Measurements from ENCODE around the gene ADCY5.

DNA sequence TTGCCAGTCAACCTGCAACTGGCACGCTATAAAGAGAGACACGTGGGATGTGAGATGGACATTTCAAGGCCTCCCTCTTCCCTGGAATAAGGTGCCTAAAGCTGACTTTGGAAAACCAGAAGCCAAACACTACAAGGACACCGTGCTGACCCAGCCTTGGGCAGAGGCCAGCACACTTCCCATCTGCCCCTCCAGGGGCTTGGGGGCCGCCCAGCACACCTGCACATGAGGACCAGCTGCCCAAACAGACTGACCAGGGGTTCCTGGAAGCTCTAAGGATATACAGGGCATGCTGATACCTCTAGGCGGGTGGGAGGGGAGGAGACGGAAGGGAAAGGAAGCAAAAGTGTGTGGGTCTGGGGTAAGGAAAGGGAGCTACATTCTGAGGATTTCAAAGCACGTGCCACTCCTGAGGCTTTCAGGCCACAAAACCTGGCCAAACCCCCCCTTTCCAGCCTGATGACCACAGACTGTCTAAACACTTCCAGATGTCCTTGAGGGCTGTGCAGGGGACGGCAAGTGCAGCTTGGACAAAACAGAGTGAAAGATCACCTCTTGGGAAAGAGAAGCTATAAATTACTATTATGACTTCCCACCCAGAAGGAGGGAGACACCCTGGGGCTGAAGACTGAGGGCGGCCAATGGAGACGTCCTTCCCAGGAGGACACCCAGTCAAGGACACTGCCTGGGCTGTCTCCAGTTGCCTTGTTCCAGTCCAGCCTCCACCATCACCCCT lies 57.9 kb downstream of the ADCY5 start:
- TF ChIP-seq, protein P1, sequence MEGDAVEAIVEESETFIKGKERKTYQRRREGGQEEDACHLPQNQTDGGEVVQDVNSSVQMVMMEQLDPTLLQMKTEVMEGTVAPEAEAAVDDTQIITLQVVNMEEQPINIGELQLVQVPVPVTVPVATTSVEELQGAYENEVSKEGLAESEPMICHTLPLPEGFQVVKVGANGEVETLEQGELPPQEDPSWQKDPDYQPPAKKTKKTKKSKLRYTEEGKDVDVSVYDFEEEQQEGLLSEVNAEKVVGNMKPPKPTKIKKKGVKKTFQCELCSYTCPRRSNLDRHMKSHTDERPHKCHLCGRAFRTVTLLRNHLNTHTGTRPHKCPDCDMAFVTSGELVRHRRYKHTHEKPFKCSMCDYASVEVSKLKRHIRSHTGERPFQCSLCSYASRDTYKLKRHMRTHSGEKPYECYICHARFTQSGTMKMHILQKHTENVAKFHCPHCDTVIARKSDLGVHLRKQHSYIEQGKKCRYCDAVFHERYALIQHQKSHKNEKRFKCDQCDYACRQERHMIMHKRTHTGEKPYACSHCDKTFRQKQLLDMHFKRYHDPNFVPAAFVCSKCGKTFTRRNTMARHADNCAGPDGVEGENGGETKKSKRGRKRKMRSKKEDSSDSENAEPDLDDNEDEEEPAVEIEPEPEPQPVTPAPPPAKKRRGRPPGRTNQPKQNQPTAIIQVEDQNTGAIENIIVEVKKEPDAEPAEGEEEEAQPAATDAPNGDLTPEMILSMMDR (IDR thresholded peaks at IDR 0.05; ENCODE audit: poor library complexity): no peak
- no peak for TF ChIP-seq EZH2 (IDR thresholded peaks at IDR 0.05; ENCODE audit: borderline replicate concordance)
